Tibial artery (tissue), 4 donors: ENCODE measurements around the gene ARL11.

ENCODE experiments used
- DNase-seq, 2 donors: peaks; one replicate each; pipeline ENCODE4 v3.0.0-alpha.2; 2019
- H3K27ac ChIP-seq, 2 donors: fragments of 200-600 bp; sonication (generic) in 1 of 2; 1 replicate in 1 of 2; 2 replicates in 1 of 2; pipeline ENCODE4 v1.5.1; 2018 to 2019; ENCODE audit warnings: mild to moderate bottlenecking in 1 of 2
- H3K27me3 ChIP-seq, 2 donors: fragments of 200-600 bp; sonication (generic) in 1 of 2; one replicate each; pipeline versions ENCODE4 v1.5.1 to v1.6.0; 2016 to 2019
- H3K36me3 ChIP-seq, 3 donors: fragments of 200-600 bp; sonication (generic) in 2 of 3; one replicate each; pipeline ENCODE4 v1.5.1; 2016 to 2019; ENCODE audit warnings: mild to moderate bottlenecking in 2 of 3
- H3K4me1 ChIP-seq, 4 donors: fragments of 200-600 bp; sonication (generic) in 2 of 4; 1 replicate in 3 of 4; 2 replicates in 1 of 4; pipeline ENCODE4 v1.5.1; 2016 to 2019
- H3K4me3 ChIP-seq, 2 donors: fragments of 200-600 bp; sonication (generic) in 1 of 2; 1 replicate in 1 of 2; 2 replicates in 1 of 2; pipeline ENCODE4 v1.5.1; 2018 to 2019; ENCODE audit warnings: mild to moderate bottlenecking in 2 of 2
- H3K9me3 ChIP-seq, 3 donors: fragments of 200-600 bp; sonication (generic) in 1 of 3; one replicate each; pipeline ENCODE4 v1.5.1; 2016 to 2019
- intact Hi-C: fragments of 100-400 bp; cut with DNase I; formaldehyde crosslinking; loops from one replicate; pipeline ENCODE4 v1.15.0; 2023; ENCODE audit warnings: low total_unique reads
- TF ChIP-seq, protein P1 (sequence below), 2 experiments: fragments of 200-600 bp in 1 of 2; fragments of 450-650 bp in 1 of 2; IDR thresholded peaks; one replicate each; pipeline ENCODE4 v1.5.1; 2017 to 2019; ENCODE audit warnings: antibody characterized with exemption in 2 of 2, mild to moderate bottlenecking in 1 of 2, moderate library complexity in 1 of 2

ARL11 gene

DNA sequence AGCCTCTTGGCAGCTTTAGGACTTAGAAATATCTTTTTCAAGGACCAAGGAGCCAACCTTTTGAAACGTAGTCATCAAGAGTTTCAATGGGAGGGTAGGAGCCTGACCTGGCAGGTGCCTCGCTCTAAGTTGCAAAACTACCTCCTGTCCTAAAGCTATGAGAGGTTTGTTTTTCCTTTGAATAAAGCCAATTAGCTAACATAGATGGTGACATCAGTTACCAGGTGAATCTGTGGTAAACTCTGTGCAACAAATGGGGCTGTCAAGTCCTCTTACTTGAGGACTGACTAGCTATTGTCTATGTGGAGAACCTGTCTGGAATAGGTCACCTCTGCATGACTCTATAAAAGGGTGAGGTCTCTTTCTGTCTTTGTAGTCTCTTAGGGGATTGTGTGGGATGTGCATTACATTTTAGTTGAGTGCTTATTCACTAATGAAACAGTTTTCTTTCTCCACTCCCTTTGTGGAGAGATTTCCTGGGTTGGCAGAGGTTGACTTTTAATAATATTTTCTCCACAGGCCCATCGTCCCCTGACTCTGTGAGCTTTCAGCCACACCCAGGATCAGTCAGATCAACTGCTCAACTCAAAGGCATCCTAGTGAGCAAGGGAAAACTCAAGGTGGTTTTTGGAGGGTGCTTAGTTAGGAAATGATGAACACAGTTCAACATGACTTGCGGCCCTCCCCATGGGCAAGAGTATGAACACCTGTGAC is 9.9 kb downstream of the ARL11 start:
- Histone ChIP-seq H3K9me3 (no peaks in the 10 kb centered on the region), H3K4me1 (no peaks in the 10 kb centered on the region), H3K36me3 (no peaks in the 10 kb centered on the region), H3K27me3 (no peaks in the 10 kb centered on the region), H3K27ac (no peak overlapping the region), H3K4me3 (no peak overlapping the region)
- TF ChIP-seq, protein P1, sequence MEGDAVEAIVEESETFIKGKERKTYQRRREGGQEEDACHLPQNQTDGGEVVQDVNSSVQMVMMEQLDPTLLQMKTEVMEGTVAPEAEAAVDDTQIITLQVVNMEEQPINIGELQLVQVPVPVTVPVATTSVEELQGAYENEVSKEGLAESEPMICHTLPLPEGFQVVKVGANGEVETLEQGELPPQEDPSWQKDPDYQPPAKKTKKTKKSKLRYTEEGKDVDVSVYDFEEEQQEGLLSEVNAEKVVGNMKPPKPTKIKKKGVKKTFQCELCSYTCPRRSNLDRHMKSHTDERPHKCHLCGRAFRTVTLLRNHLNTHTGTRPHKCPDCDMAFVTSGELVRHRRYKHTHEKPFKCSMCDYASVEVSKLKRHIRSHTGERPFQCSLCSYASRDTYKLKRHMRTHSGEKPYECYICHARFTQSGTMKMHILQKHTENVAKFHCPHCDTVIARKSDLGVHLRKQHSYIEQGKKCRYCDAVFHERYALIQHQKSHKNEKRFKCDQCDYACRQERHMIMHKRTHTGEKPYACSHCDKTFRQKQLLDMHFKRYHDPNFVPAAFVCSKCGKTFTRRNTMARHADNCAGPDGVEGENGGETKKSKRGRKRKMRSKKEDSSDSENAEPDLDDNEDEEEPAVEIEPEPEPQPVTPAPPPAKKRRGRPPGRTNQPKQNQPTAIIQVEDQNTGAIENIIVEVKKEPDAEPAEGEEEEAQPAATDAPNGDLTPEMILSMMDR (IDR thresholded peaks at IDR 0.05) = no peak
- intact Hi-C loops = no loop called here
- no peak for DNase-seq

DNA sequence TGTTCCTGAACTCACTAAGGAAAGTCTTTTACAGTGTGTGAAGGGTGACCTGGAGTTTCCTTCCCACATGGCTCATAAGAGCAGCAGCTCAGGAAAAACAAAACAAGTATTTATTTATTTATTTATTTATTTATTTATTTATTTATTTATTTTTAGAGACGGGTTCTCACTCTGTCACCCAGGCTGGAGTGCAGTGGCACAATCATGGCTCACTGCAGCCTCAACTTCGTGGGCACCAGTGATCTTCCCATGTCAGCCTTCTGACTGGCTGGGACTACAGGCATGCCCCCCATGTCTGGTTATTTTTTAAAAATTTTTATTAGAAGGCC is 10.4 kb downstream of the ARL11 start:
- TF ChIP-seq, protein P1 (IDR thresholded peaks at IDR 0.05) = no peak
- Histone ChIP-seq H3K27ac (no peak overlapping the region), H3K4me1 (no peaks in the 10 kb centered on the region), H3K27me3 (no peaks in the 10 kb centered on the region), H3K4me3 (no peak overlapping the region), H3K36me3 (no peaks in the 10 kb centered on the region), H3K9me3 (no peaks in the 10 kb centered on the region)
- no peak for DNase-seq
- intact Hi-C loops = no loop called here

DNA sequence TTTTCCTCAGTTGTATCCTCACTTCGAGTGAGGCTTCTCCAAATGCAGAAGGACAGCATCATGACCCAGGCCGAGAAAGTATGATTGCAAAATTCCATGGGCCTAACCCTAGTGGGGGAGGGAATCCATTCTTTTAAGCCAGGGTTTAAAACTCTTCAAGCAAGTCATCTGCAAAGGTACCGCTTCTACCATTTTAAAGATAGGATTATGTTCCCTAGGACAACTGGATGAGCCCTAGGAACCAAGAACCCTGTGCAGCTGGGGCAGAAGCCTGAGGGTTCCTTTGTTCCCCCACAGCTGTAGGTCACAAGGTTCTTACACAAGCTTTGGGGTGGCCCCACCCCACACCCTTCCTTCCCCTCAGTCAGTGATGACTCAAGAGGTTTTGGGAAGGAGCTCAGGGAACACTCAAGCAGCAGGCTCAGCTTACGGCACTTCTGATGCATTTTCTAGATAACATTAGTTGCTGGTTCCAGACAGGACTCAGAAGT is 13.5 kb downstream of the ARL11 start:
- Histone ChIP-seq H3K36me3 (no peaks in the 10 kb centered on the region), H3K4me3 (peak overlapping the region in 1 of 2 donors; percentile 11), H3K27ac (no peak overlapping the region), H3K27me3 (no peaks in the 10 kb centered on the region), H3K9me3 (no peaks in the 10 kb centered on the region), H3K4me1 (no peaks in the 10 kb centered on the region)
- DNase-seq = peak; percentile 71 to 79
- intact Hi-C loops = no loop called here
- TF ChIP-seq, protein P1 (IDR thresholded peaks at IDR 0.05) = no peak

DNA sequence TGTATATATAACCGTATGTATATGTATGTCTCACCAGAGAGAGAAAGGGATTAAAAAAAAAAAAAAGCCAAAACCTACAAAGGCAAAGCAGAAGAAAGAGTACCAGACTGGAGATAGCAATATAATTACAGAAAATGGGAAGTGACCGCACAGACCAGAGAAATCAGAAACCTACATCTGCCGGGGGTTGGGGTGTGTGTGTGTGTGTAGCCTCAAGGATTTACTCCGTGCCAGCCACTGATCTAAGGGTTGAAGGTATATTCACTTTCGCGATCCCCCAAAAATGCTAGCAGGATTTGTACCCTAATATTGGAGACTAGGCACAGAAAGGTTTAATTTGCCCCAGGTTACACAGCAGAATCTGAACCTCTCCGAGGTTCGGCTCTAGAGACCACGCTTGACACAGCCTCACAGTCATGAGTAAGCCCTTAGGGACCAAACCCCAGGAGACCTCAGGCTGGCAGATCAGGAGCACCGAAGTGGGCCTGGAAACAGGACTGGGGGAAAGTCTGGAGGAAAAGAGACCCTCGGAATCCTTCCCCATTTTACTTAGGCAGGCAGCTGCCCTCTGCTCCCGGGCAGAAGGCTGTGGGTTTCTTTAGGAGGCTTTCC is 14.8 kb downstream of the ARL11 start:
- Histone ChIP-seq H3K4me3 (peak overlapping the region in 1 of 2 donors; percentile 4), H3K9me3 (no peaks in the 10 kb centered on the region), H3K27me3 (no peaks in the 10 kb centered on the region), H3K4me1 (no peaks in the 10 kb centered on the region), H3K36me3 (no peaks in the 10 kb centered on the region), H3K27ac (no peak overlapping the region)
- TF ChIP-seq, protein P1 (IDR thresholded peaks at IDR 0.05) = no peak
- DNase-seq = no peak
- intact Hi-C loops = no loop called here

DNA sequence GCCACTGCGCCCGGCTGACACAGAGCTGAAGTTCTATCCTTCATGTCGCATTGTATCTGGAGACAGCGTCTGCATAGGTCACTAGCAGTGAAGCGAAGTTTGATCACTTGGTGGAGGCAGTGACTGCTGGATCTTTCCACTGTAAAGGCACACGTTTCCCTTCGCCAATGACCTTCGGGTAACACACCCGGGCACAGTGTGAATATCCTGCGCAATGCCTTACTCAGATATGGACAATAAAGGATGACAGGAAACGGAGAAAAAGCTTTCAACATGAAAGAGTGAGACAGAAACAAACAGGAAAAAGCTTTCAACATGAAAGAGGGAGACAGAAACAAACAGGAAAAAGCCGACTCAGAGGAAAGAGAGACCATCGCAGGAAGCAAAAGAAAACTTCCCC is 17.1 kb downstream of the ARL11 start:
- Histone ChIP-seq H3K4me1 (no peaks in the 10 kb centered on the region), H3K9me3 (no peaks in the 10 kb centered on the region), H3K36me3 (no peaks in the 10 kb centered on the region), H3K27me3 (no peaks in the 10 kb centered on the region), H3K4me3 (no peak overlapping the region), H3K27ac (no peak overlapping the region)
- TF ChIP-seq, protein P1 (IDR thresholded peaks at IDR 0.05) = no peak
- DNase-seq = no peak
- intact Hi-C loops = no loop called here
